DMS53 treated with DMSO at 0.1 percent for 48 hours (cell line): ENCODE results near the gene PSME2.

Source experiments
- DNase-seq: peaks from one replicate; lab custom pipeline; 2025; ENCODE audit not compliant: unreplicated experiment; lab: John Stamatoyannopoulos, UW

PSME2 gene

GRCh38 chr14:24156840-24157239 is 10.4 kb upstream of the PSME2 start:
- DNase-seq, result no peak

GRCh38 chr14:24155100-24155499 is 8.7 kb upstream of the PSME2 start:
- DNase-seq, result no peak

- no peak for DNase-seq
Observed at GRCh38 chr14:24151404-24152080, 5.1 kb upstream of the PSME2 start.

- DNase-seq, result no peak
Observed at GRCh38 chr14:24150993-24151392, 4.6 kb upstream of the PSME2 start.

- no peak for DNase-seq
Observed at GRCh38 chr14:24150567-24150966, 4.2 kb upstream of the PSME2 start.

GRCh38 chr14:24150061-24150460 is 3.7 kb upstream of the PSME2 start:
- no peak for DNase-seq

GRCh38 chr14:24149302-24149969 is 3.0 kb upstream of the PSME2 start:
- no peak for DNase-seq

GRCh38 chr14:24147761-24148428 is 1.5 kb upstream of the PSME2 start:
- DNase-seq, result no peak

- peak; percentile 94 for DNase-seq
Observed at GRCh38 chr14:24146978-24147760, 759 bp upstream of the PSME2 start, which contains the start of gene RNF31. Gene RNF31, plus strand, starts transcription at chr14:24147498. Its CDS starts 201 bp downstream, at chr14:24147699.

- DNase-seq, result no peak
Observed at GRCh38 chr14:24145690-24146452, 539 bp downstream of the PSME2 start.

GRCh38 chr14:24145219-24145618 is 1.2 kb downstream of the PSME2 start:
- DNase-seq, result no peak

GRCh38 chr14:24144451-24144850 is 2.0 kb downstream of the PSME2 start:
- DNase-seq, result no peak

- DNase-seq, result no peak
Observed at GRCh38 chr14:24143511-24143910, 2.9 kb downstream of the PSME2 start.

GRCh38 chr14:24141097-24141880 is 5.1 kb downstream of the PSME2 start, which contains the start of gene EMC9:
Gene EMC9, minus strand, starts transcription at chr14:24141591. Its CDS starts 287 bp downstream, at chr14:24141304.
- DNase-seq, result peak; percentile 96

GRCh38 chr14:24139272-24139934 is 7.0 kb downstream of the PSME2 start:
- DNase-seq, result no peak

- no peak for DNase-seq
Observed at GRCh38 chr14:24138396-24139271, 7.8 kb downstream of the PSME2 start.

- no peak for DNase-seq
Observed at GRCh38 chr14:24137529-24138395, 8.6 kb downstream of the PSME2 start.
